Activated T-cell treated with anti-CD3 and anti-CD28 coated beads for 4 hours (primary cell): ENCODE results near the gene TMED6.
"Not testable (repeated sequence)": the region's sequence is repeated elsewhere in the genome, so short reads cannot be mapped to it uniquely, and the experiment has no call there.

Experiments used
- DNase-seq: peaks from one replicate; pipeline ENCODE4 v3.0.0-alpha.2; 2020

The TMED6 gene

DNA sequence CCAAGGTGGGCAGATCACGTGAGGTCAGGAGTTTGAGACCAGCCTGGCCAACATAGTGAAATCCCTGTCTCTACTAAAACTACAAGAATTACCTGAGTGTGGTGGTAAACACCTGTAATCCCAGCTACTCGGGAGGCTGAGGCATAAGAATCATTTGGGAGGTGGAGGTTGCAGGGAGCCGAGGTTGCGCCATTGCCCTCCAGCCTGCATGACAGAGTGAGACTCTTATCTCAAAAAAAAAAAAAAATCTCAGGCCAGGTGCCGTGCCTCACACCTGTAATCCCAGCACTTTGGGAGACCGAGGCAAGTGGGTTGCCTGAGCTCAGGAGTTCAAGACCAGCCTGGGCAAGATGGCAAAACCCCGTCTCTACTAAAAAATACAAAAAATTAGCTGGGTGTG is 54.8 kb downstream of the TMED6 start:
- DNase-seq, result not testable (repeated sequence)

DNA sequence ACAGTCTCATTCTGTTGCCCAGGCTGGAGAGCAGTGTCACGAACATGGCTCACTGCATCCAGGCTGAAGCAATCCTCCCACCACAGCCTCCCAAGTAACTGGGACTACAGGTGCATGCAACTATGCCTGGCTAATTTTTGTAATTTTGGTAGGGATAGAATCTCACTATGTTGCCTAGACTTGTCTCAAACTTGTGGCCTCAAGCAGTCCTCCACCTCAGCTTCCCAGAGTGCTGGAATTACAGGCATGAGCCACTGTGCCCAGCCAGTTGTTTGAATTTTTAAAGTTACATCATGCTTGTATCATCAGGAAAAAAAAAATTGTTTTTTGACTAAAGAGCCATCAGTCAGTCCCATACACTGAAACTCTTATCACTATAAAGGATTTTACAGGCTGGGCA is 57.5 kb downstream of the TMED6 start:
- DNase-seq, result no peak

- no peak for DNase-seq
Observed at GRCh38 chr16:69293401-69293800, 58.2 kb downstream of the TMED6 start.
